Measurements from ENCODE around the gene GTF3C5. TPM values are rescaled to one million over a fixed set of nuclear protein-coding genes. Genes with fewer than 3 reads are reported as not detected.
"Not testable (repeated sequence)": the region's sequence is repeated elsewhere in the genome, so short reads cannot be mapped to it uniquely, and the experiment has no call there.

GTF3C5 gene
- total RNA-seq, 4 donors from 2014 or later, result 44.2 to 90.2 (median 55.4) TPM

DNA sequence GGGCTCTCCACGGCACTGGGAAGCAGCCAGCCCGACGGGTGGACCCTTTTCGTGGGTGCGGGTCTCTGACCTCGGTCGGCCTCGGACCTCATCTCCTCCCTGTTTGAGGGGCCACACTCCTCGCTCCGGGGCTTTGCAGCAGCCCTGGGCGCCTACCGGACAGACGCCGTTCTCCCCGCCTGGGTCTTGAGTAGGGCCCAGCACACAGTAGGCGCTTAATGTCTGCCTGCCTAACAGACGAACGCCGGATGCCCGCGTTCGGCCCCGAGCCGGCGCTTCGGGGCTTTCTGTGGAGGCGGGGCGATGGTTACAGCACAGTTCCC is 842 bp upstream of the GTF3C5 start:
- H3K4me3 ChIP-seq (ENCODE audit: low read depth, poor library complexity, severe bottlenecking), result peak overlapping the region; percentile 79
- intact Hi-C loops (cut with DNase I; ENCODE audit: low total_unique reads), result no loop called here
- WGBS, 2 donors, result 0 to 1% methylated on average over 20 to 24 of the region's 28 CpGs
- peak in 1 of 2 donors; percentile 24 for DNase-seq (ENCODE audit: low spot score in 2 of 2)
- TF ChIP-seq POLR2A (IDR thresholded peaks at IDR 0.05) (no peak), CTCF (IDR thresholded peaks at IDR 0.05) (no peak)

- 1 to 2% methylated on average over 16 of the region's 16 CpGs for WGBS, 2 donors
- no peak for DNase-seq (ENCODE audit: low spot score in 2 of 2)
- H3K4me3 ChIP-seq (ENCODE audit: low read depth, poor library complexity, severe bottlenecking), result peak overlapping the region; percentile 62
- no peak for TF ChIP-seq POLR2A (IDR thresholded peaks at IDR 0.05)
- TF ChIP-seq CTCF (IDR thresholded peaks at IDR 0.05), result no peak
- intact Hi-C loops (cut with DNase I; ENCODE audit: low total_unique reads), result no loop called here
Observed at GRCh38 chr9:133031130-133031422, 279 bp downstream of the GTF3C5 start.

DNA sequence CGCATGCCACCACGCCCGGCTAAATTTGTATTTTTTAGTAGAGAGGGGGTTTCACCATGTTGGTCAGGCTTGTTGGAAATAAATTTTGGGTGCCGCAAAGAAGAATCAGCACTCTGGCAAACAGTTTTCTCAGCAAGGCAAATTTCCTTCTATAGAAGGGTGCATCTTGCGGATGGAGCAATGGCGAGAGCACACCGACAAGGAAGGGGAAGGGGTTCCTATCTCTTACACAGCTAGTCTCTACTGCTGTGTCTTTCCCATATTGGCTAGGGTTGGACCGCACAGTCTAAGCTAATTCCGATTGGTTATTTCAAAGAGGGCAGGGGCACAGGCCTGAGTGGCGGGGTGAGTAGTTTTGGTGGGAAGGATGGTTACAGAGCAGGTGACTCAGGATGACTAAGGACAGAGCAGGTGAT is 707 bp downstream of the GTF3C5 start:
- no peak for TF ChIP-seq CTCF (IDR thresholded peaks at IDR 0.05)
- no peak for TF ChIP-seq POLR2A (IDR thresholded peaks at IDR 0.05)
- 57 to 67% methylated on average over 10 of the region's 10 CpGs for WGBS, 2 donors
- no peak for DNase-seq (ENCODE audit: low spot score in 2 of 2)
- intact Hi-C loops (cut with DNase I; ENCODE audit: low total_unique reads), result no loop called here
- peak overlapping the region; percentile 62 for H3K4me3 ChIP-seq (ENCODE audit: low read depth, poor library complexity, severe bottlenecking)

- 86 to 93% methylated on average over 10 of the region's 10 CpGs for WGBS, 2 donors
- H3K4me3 ChIP-seq (ENCODE audit: low read depth, poor library complexity, severe bottlenecking), result no peak overlapping the region
- TF ChIP-seq POLR2A (IDR thresholded peaks at IDR 0.05) (no peak), CTCF (IDR thresholded peaks at IDR 0.05) (no peak)
- no peak for DNase-seq (ENCODE audit: low spot score in 2 of 2)
- intact Hi-C loops (cut with DNase I; ENCODE audit: low total_unique reads), result no loop called here
Observed at GRCh38 chr9:133032171-133032570, 1.4 kb downstream of the GTF3C5 start.

DNA sequence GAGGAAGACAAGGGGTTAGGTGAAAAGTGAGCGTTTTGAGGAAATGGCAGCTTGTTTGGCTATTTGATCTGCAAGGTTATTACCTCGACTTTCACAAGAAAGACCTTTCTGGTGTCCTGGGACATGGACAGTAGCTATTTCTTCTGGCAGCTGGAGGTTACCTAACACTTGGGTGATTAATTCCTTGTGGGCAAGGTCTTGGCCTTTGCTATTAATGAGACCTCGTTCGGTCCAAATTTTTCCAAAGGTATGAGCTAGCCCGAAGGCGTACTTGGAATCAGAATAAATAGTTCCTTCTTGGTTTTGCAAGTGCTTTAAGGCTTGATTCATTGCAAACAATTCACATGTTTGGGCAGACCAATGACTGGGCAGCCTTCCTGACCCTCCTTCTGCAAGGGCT is 4.9 kb downstream of the GTF3C5 start:
- WGBS, 2 donors, result 70 to 73% methylated on average over 6 of the region's 6 CpGs
- TF ChIP-seq CTCF (IDR thresholded peaks at IDR 0.05) (no peak), POLR2A (IDR thresholded peaks at IDR 0.05) (no peak)
- intact Hi-C loops (cut with DNase I; ENCODE audit: low total_unique reads), result loop anchor here (5.0 kb wide), 1 partner anchor 107 kb away; no protein-coding TSS in a partner anchor
- H3K4me3 ChIP-seq (ENCODE audit: low read depth, poor library complexity, severe bottlenecking), result no peak overlapping the region
- no peak for DNase-seq (ENCODE audit: low spot score in 2 of 2)

DNA sequence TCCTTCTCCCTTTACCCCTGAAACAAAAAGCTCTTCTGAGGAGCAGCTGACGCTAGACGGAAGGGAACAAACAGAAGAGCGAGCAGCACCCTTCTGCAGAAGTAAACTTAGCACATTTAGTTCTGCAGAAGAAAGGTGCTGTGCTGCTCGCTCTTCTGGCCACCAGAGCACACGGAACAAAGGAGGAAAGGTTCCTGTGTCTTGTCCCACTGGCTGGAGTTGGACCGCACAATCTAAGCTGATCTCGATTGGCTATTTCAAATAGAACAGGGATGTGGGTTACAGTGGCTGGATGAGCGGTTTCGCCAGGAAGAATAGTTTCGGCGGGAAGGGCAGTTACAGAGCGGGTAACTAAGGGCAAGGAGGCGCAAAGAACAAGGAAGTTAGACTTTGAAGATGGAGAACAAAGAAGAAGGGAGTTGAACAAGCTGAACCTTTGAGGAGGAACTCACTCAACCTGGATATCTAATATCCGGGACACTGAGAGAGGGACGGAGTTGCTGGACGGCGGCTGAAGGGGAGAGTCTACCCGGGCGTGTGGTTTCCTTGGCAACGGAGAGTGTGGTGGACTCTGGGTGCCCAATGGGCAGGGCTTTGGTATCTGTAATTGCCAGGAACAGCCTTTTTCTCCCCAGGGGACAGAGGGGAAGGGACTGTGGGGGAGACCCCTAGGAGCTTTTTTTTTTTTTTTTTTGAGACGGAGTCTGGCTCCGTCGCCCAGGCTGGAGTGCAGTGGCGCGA is 7.1 kb downstream of the GTF3C5 start:
- DNase-seq (ENCODE audit: low spot score in 2 of 2), result no peak
- 92 to 95% methylated on average over 25 of the region's 25 CpGs for WGBS, 2 donors
- TF ChIP-seq POLR2A (IDR thresholded peaks at IDR 0.05) (no peak), CTCF (IDR thresholded peaks at IDR 0.05) (no peak)
- H3K4me3 ChIP-seq (ENCODE audit: low read depth, poor library complexity, severe bottlenecking), result no peak overlapping the region
- intact Hi-C loops (cut with DNase I; ENCODE audit: low total_unique reads), result loop anchor here (5.0 kb wide), 1 partner anchor 104 kb away; no protein-coding TSS in a partner anchor

- not testable (repeated sequence) for DNase-seq (ENCODE audit: low spot score in 2 of 2)
Observed at GRCh38 chr9:133040892-133041479, 10.2 kb downstream of the GTF3C5 start.

More at GRCh38 chr9:133040892-133041479, 10.2 kb downstream of the GTF3C5 start:
- 76 to 82% methylated on average over 12 of the region's 12 CpGs for WGBS, 2 donors
- H3K4me3 ChIP-seq (ENCODE audit: low read depth, poor library complexity, severe bottlenecking); intact Hi-C loops (cut with DNase I; ENCODE audit: low total_unique reads): not testable (repeated sequence)
